ENCODE results near the gene B4GALT5.

The B4GALT5 gene

DNA sequence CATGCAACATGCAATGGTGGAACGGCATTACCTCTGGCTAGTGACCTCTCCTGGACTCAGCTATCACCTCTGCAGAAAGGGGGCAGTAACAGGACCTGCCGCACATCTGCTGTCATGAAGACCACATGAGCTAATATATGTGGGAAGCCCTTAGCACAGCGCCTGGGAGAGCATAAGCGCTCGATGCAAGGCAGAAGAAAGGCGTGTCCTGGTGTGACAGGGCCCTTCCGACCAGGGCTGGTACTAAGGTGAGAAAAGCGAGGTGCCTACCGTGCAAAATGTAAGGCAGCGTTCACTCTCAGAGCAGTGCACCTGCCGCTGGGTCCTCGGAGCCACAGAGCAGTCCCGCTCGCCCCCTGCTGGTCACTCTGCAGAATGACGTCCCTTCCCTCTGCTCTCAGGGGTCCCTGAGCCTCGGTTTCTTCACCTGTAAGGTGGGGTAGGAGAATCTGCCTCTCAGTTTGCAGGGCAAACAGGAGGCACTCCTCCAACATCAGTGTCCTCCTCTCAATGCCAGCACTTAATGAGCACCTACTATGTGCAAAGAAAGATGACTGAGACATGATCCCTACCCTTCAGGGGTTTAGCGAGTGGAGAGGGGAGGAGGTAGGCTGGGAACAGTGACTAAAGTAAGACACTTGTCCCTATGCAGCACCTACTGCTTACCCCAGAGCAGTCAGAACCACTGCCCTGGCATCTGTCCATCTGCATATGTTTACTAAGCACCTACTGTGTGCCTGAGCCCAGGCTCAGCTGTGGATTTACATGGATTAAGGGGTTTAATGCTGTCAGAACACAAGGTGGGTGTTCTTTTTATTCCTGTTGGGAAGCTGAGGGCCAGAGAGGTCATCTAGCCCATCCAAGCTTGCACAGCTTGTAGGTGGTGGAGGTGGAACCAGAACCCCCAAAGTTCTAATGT lies 104.7 kb downstream of the B4GALT5 start:
- H3K4me3 ChIP-seq (ENCODE audit: low read length), result peak overlapping the region; percentile 19
- DNase-seq (ENCODE audit: low read depth), result no peak
- TF ChIP-seq, protein P1, sequence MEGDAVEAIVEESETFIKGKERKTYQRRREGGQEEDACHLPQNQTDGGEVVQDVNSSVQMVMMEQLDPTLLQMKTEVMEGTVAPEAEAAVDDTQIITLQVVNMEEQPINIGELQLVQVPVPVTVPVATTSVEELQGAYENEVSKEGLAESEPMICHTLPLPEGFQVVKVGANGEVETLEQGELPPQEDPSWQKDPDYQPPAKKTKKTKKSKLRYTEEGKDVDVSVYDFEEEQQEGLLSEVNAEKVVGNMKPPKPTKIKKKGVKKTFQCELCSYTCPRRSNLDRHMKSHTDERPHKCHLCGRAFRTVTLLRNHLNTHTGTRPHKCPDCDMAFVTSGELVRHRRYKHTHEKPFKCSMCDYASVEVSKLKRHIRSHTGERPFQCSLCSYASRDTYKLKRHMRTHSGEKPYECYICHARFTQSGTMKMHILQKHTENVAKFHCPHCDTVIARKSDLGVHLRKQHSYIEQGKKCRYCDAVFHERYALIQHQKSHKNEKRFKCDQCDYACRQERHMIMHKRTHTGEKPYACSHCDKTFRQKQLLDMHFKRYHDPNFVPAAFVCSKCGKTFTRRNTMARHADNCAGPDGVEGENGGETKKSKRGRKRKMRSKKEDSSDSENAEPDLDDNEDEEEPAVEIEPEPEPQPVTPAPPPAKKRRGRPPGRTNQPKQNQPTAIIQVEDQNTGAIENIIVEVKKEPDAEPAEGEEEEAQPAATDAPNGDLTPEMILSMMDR (conservative IDR thresholded peaks at IDR 0.05; ENCODE audit: low read depth, low read length), result peak; percentile 93

DNA sequence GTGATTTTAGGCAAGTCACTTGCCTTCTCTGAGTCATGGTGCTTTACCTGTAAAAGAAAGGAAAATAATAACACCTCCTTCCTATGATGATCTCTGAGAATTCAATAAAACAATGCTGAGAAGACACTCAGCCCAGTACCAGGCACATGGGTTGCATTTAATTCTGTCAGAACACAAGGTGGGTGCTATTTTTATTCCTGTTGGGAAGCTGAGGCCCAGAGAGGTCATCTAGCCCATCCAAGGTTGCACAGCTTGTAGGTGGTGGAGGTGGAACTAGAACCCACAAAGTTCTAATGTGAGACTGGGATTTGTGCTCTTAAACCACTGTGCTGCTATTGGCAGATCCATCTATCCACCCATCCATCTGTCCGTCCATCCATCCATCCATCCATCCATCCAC lies 106.1 kb downstream of the B4GALT5 start:
- H3K4me3 ChIP-seq (ENCODE audit: low read length), result no peak overlapping the region
- no peak for DNase-seq (ENCODE audit: low read depth)
- TF ChIP-seq, protein P1 (conservative IDR thresholded peaks at IDR 0.05; ENCODE audit: low read depth, low read length), result no peak

DNA sequence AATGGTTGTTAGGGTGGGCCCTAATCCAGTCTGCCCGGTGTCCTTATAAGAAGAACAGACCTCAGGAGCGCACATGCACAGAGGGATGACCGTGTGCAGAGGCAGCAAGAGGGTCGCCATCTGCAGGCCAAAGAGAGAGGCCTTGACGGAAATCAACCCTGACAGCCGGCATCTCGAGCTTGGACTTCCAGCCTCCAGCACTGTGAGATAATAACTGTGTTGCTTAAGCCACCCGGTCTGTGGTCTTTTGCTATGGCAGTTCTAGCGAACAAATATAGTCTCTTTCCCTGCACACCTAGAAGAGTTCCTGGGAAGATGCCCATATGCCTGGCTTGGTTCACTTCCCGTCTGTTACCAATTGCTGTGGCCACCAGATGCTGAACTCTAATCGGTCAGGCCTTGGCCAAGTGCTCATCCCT lies 110.5 kb downstream of the B4GALT5 start:
- DNase-seq (ENCODE audit: low read depth), result no peak
- no peak overlapping the region for H3K4me3 ChIP-seq (ENCODE audit: low read length)
- TF ChIP-seq, protein P1 (conservative IDR thresholded peaks at IDR 0.05; ENCODE audit: low read depth, low read length), result peak; percentile 37

DNA sequence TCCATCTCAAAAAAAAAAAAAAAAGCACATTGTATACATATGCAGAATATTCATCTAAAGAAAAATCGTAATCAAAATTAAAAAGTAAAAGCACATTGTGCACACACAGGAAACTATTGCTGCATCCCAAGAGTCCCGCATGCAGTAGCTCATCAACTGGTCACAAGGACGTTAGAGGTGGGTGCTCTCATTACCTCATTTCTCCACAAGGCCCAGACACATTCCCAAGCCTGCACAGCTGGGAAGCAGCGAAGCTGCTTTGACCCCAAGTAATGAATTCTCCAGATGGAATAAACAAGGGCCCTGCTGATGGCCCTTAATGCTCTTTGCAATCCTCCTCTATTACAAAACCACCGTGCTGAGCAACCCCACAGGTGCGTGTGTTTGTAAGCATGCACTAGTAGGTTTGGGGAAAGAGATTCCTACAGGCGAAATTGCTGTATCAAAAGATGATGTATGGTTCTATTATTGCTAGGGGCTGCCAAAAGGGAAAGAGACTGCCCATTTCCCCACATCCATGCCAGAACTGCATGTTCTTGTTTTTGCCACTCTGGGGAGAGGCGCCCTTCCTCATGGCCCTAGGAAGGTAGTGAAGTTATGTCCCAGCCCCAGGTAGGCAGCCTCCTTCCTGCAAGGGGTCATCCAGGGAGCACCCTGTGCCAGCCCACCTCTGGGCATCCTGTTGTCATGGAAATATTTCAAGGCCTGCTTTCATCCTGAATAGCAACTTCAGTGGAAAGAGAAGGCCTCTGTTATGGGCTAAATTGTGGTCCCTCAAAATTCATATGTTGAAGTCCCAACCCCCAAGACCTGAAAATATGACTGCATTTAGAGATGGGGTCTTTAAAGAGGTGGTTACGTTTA lies 111.1 kb downstream of the B4GALT5 start:
- no peak overlapping the region for H3K4me3 ChIP-seq (ENCODE audit: low read length)
- no peak for DNase-seq (ENCODE audit: low read depth)
- TF ChIP-seq, protein P1 (conservative IDR thresholded peaks at IDR 0.05; ENCODE audit: low read depth, low read length), result no peak

DNA sequence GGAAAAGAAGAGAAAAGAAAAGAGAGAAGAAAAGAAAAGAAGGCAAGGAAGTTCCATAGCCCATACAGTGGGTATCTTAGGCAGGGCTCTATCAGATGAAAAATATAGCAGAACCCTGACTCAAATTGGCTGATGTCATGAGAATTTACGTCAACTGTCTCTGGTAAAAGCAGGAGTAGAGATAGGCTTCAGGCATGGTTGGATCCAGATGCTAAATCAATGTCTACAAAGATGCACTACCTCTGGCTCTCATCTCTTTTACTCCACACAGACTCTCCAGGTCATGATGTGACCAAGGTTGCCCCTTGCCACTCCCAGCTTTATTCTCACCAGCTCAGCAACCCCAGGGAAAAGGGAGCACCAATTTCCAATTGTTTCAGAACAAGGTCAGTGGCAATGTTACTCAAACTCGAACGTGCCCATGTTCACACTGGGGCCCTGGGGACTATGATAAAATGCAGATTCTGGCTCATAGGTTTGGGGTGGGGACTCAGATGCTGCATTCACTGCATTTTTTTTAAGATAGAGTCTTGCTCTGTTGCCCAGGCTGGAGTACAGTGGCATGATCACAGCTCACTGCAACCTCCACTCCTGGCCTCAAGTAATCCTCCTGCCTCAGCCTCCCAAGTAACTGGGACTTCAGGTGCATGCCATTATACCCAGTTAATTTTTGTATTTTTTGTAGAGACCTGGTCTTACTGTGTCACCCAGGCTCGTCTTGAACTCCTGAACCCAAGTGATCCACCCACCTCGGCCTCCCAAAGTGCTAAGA lies 112.3 kb downstream of the B4GALT5 start:
- no peak for DNase-seq (ENCODE audit: low read depth)
- H3K4me3 ChIP-seq (ENCODE audit: low read length), result no peak overlapping the region
- TF ChIP-seq, protein P1 (conservative IDR thresholded peaks at IDR 0.05; ENCODE audit: low read depth, low read length), result no peak

DNA sequence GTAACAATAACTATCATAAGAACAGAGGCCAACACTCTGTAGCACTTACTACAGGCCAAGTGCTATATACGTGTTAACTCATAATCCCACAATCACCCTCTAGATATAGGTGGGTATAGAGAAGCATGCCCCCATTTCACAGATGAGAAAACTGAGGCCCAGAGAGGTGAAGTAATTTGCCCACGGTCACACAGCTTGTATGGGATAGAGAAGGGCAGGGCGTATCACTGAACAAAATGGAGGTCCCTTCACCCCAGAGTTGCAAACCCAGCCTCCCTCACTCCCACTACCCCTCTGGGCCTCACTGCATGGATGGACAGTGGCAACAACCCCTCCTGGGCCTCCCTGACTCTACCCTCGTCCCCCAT lies 113.9 kb downstream of the B4GALT5 start:
- DNase-seq (ENCODE audit: low read depth), result no peak
- no peak overlapping the region for H3K4me3 ChIP-seq (ENCODE audit: low read length)
- TF ChIP-seq, protein P1 (conservative IDR thresholded peaks at IDR 0.05; ENCODE audit: low read depth, low read length), result no peak
